PC-9 (cell line): ENCODE data around the gene NSUN7. TPM values are rescaled to one million over a fixed set of nuclear protein-coding genes. Genes with fewer than 3 reads are reported as not detected.

ENCODE experiments used
- BruUV-seq: library from RNA; stranded (reverse); fragments of 400-500 nt; replicated peaks from 2 replicates; lab custom pipeline; 2021; lab: Mats Ljungman, UMichigan
- CTCF ChIA-PET: fragments of 300-600 bp; sonication (Branson Sonifier 250); formaldehyde crosslinking; loops from one replicate; lab custom pipeline; 2022; ENCODE audit warnings: antibody characterized with exemption; lab: Charles Lee
- POLR2A ChIA-PET: fragments of 300-600 bp; sonication (Branson Sonifier 250); formaldehyde crosslinking; loops from one replicate; lab custom pipeline; 2022; ENCODE audit warnings: antibody characterized with exemption; ENCODE audit not compliant: unreplicated experiment; lab: Charles Lee
- DNase-seq, 2 experiments: peaks; one replicate each; pipeline versions ENCODE4 v3.0.0 to v3.0.0-alpha.2; 2015 to 2022; ENCODE audit warnings: mixed read lengths in 1 of 2
- H2AFZ ChIP-seq: fragments of 200-600 bp; sonication (generic); 2 replicates; pipeline ENCODE4 v1.8.1; 2017; ENCODE audit warnings: antibody characterized with exemption
- H3F3A ChIP-seq: fragments of 200-600 bp; sonication (generic); 2 replicates; pipeline ENCODE4 v1.8.1; 2017; ENCODE audit warnings: antibody characterized with exemption, mild to moderate bottlenecking, low read depth; ENCODE audit not compliant: insufficient read depth
- H3K27ac ChIP-seq: fragments of 200-600 bp; sonication (generic); 2 replicates; pipeline ENCODE4 v1.6.1; 2016; ENCODE audit warnings: mixed run types
- H3K27me3 ChIP-seq: fragments of 200-600 bp; sonication (generic); 2 replicates; pipeline ENCODE4 v1.6.1; 2016; ENCODE audit warnings: low read depth, mixed run types; ENCODE audit not compliant: insufficient read depth
- H3K36me3 ChIP-seq: fragments of 200-600 bp; sonication (generic); 2 replicates; pipeline ENCODE4 v1.6.1; 2016; ENCODE audit warnings: low read depth, mixed run types
- H3K4me1 ChIP-seq: fragments of 200-600 bp; sonication (generic); replicated peaks from 2 replicates; pipeline ENCODE4 v1.6.1; 2016; ENCODE audit warnings: mixed run types; ENCODE audit not compliant: insufficient read depth
- H3K4me2 ChIP-seq: fragments of 200-600 bp; sonication (generic); 2 replicates; pipeline ENCODE4 v1.6.1; 2017; ENCODE audit warnings: mixed run types
- H3K4me3 ChIP-seq: fragments of 200-600 bp; sonication (generic); 2 replicates; pipeline ENCODE4 v1.6.1; 2016; ENCODE audit warnings: mixed run types
- H3K79me2 ChIP-seq: fragments of 200-600 bp; sonication (generic); 2 replicates; pipeline ENCODE4 v1.6.1; 2017; ENCODE audit warnings: low read depth, mixed run types
- H3K9me2 ChIP-seq: fragments of 200-600 bp; sonication (generic); 2 replicates; pipeline ENCODE4 v1.8.1; 2017; ENCODE audit warnings: mild to moderate bottlenecking; ENCODE audit not compliant: insufficient read depth
- H3K9me3 ChIP-seq: fragments of 200-600 bp; sonication (generic); 2 replicates; pipeline ENCODE4 v1.8.1; 2016; ENCODE audit warnings: low read depth; ENCODE audit not compliant: insufficient read depth
- H4K20me1 ChIP-seq: fragments of 200-600 bp; sonication (generic); 2 replicates; pipeline ENCODE4 v1.8.1; 2017; ENCODE audit not compliant: insufficient read depth
- EZH2 ChIP-seq: fragments of 200-600 bp; sonication (generic); IDR thresholded peaks from 2 replicates; pipeline ENCODE4 v1.8.0; 2017; ENCODE audit warnings: antibody characterized with exemption, low read depth
- intact Hi-C: fragments of 100-400 bp; cut with micrococcal nuclease; formaldehyde crosslinking; loops from one replicate; pipeline ENCODE4 v1.10.0; 2022; ENCODE audit not compliant: unreplicated experiment
- total RNA-seq: library from RNA; stranded (reverse); gene quantifications from 2 replicates; pipeline ENCODE4 v1.2.3, GENCODE V29; 2021
- TF ChIP-seq, protein P1 (sequence below): fragments of 200-600 bp; sonication (generic); conservative IDR thresholded peaks from 2 replicates; pipeline ENCODE4 v1.6.1; 2017; ENCODE audit warnings: mixed run types, antibody characterized with exemption, mild to moderate bottlenecking, moderate library complexity

NSUN7 gene
- total RNA-seq, 1 experiment from 2014 or later = 16.8 TPM

DNA sequence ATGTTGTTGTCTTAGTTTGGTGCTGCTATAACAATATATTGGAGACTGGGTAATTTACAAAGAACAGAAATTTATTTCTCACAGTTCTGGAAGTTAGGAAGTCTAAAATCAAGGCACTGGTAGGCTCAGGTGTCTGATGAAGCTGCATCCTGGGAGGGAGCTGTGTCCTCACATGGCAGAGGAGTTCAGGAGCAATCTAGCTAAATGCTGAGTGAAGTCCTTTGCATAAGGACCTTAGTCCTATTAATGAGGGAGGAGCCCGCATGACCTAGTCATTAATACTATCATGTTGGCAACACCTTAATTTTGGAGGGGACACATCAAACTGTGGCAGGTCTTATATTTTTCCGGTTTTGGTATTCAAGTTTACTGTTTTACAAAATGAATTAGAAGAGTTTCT is 36.0 kb upstream of the NSUN7 start:
- Histone ChIP-seq H3K27ac (no peak overlapping the region), H3K4me1 (peaks cover 38% of the 10 kb centered on the region), H2AFZ (no peak overlapping the region), H3K27me3 (no peaks in the 10 kb centered on the region), H3K36me3 (no peaks in the 10 kb centered on the region), H3K9me3 (no peaks in the 10 kb centered on the region), H4K20me1 (no peaks in the 10 kb centered on the region), H3K4me2 (no peak overlapping the region), H3K4me3 (no peak overlapping the region), H3K9me2 (no peaks in the 10 kb centered on the region), H3K79me2 (no peaks in the 10 kb centered on the region), H3F3A (peaks cover 14% of the 10 kb centered on the region; the same call in 1 of the 2 replicates)
- no TSS peak for BruUV-seq
- intact Hi-C loops = no loop called here
- CTCF ChIA-PET = no interaction called here
- DNase-seq = no peak
- POLR2A ChIA-PET = interaction anchor here (0.6 kb wide), 1 partner anchor 81 kb away, joined by 4 read pairs; no protein-coding TSS in a partner anchor
- TF ChIP-seq EZH2 = no peak
- TF ChIP-seq, protein P1, sequence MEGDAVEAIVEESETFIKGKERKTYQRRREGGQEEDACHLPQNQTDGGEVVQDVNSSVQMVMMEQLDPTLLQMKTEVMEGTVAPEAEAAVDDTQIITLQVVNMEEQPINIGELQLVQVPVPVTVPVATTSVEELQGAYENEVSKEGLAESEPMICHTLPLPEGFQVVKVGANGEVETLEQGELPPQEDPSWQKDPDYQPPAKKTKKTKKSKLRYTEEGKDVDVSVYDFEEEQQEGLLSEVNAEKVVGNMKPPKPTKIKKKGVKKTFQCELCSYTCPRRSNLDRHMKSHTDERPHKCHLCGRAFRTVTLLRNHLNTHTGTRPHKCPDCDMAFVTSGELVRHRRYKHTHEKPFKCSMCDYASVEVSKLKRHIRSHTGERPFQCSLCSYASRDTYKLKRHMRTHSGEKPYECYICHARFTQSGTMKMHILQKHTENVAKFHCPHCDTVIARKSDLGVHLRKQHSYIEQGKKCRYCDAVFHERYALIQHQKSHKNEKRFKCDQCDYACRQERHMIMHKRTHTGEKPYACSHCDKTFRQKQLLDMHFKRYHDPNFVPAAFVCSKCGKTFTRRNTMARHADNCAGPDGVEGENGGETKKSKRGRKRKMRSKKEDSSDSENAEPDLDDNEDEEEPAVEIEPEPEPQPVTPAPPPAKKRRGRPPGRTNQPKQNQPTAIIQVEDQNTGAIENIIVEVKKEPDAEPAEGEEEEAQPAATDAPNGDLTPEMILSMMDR = no peak

DNA sequence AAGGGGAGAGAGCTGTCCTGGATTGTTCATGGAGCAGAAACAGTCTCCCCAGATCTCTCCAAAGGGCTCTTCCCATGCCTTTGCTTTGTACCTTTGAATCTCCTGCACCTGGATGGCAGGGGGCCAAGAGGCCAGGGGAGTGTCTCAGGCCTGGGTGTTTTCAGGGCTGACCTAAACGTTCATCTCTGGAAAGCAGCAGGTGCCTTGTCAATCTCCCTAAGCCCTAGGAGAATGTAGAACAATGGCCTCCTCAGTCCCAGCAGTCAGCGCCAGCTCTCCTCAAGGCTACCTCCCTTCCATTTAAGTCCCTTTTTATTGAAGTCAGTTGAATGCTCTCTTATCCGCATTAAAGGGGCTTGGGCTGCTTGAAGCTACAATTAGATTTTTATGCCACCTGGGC is 31.2 kb upstream of the NSUN7 start:
- no peaks in the 10 kb centered on the region for H3K9me2 ChIP-seq
- H3K27me3 ChIP-seq = no peaks in the 10 kb centered on the region
- TF ChIP-seq, protein P1 = no peak
- TF ChIP-seq EZH2 = no peak
- H3K27ac ChIP-seq = peak overlapping the region; percentile 66
- peaks cover 32% of the 10 kb centered on the region for H3F3A ChIP-seq
- no peaks in the 10 kb centered on the region for H3K79me2 ChIP-seq
- H4K20me1 ChIP-seq = no peaks in the 10 kb centered on the region
- POLR2A ChIA-PET = interaction anchor here (0.7 kb wide), 1 partner anchor 90 kb away, joined by 4 read pairs; no protein-coding TSS in a partner anchor
- no peaks in the 10 kb centered on the region for H3K36me3 ChIP-seq
- CTCF ChIA-PET = interaction anchor here (0.9 to 1.1 kb wide), 2 partner anchors 15 to 46 kb away, joined by 4 to 6 read pairs; no protein-coding TSS in a partner anchor
- intact Hi-C loops = loop anchor here (1.0 to 5.0 kb wide), 5 partner anchors 88 to 661 kb away; partner anchors contain the start of gene N4BP2
- H3K4me1 ChIP-seq = peaks cover 58% of the 10 kb centered on the region
- H3K4me2 ChIP-seq = peak overlapping the region; percentile 65
- peak; percentile 71 to 76 for DNase-seq
- H3K9me3 ChIP-seq = no peaks in the 10 kb centered on the region
- no TSS peak for BruUV-seq
- H3K4me3 ChIP-seq = 0 out of 2 replicates have a peak overlapping the region, but pooled peaks have one; percentile 8
- 0 out of 2 replicates have a peak overlapping the region, but pooled peaks have one; percentile 20 for H2AFZ ChIP-seq

DNA sequence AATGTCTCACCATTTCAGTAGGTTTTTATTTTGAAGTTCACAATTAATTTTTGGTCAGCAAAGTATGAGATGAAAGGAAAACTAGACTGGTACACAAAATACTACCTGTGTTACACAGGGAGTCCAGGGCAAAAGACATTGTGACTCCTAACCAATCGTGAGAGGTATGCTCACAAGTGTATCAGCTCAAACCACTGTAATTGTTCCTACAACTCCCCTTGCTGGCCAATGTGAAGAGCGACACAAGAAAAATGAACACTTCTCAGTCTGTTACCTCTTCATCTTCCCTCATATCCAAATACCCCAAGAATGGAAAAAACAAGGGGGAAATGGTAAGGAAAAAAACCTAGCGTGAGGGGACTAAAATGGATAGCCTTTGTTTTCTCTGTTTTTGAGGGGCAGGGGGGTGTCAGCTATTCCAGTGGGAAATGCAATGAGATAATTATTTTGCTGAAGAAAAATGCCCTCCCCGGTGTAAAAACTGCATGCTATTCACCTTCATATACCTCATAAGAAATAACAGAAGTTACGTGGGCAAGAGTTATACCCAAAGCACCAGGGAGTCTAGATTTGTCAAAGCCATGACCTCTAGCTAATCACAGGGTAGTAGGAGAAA is 30.6 kb upstream of the NSUN7 start:
- intact Hi-C loops = loop anchor here (1.0 to 5.0 kb wide), 7 partner anchors 46 to 662 kb away; partner anchors contain the start of gene N4BP2
- H3K27me3 ChIP-seq = no peaks in the 10 kb centered on the region
- H3K4me3 ChIP-seq = 0 out of 2 replicates have a peak overlapping the region, but pooled peaks have one; percentile 8
- peak; percentile 28 to 83 for DNase-seq
- ChIA-PET POLR2A (interaction anchor here (0.6 to 0.7 kb wide), 2 partner anchors 91 to 356 kb away, joined by 3 to 4 read pairs; no protein-coding TSS in a partner anchor), CTCF (interaction anchor here (0.6 to 1.1 kb wide), 4 partner anchors 16 to 222 kb away, joined by 3 to 6 read pairs (median 4); no protein-coding TSS in a partner anchor)
- peaks cover 59% of the 10 kb centered on the region for H3K4me1 ChIP-seq
- no peaks in the 10 kb centered on the region for H3K9me2 ChIP-seq
- H2AFZ ChIP-seq = 0 out of 2 replicates have a peak overlapping the region, but pooled peaks have one; percentile 20
- H4K20me1 ChIP-seq = no peaks in the 10 kb centered on the region
- peak overlapping the region; percentile 65 for H3K4me2 ChIP-seq
- H3K27ac ChIP-seq = peak overlapping the region; percentile 66
- H3K9me3 ChIP-seq = no peaks in the 10 kb centered on the region
- BruUV-seq = no TSS peak
- no peak for TF ChIP-seq EZH2
- TF ChIP-seq, protein P1 = peak; percentile 76
- no peaks in the 10 kb centered on the region for H3K36me3 ChIP-seq
- H3K79me2 ChIP-seq = no peaks in the 10 kb centered on the region
- peaks cover 36% of the 10 kb centered on the region for H3F3A ChIP-seq
